Measurements from ENCODE around the gene TCF12. TPM values are rescaled to one million over a fixed set of nuclear protein-coding genes. Genes with fewer than 3 reads are reported as not detected.
A peak's percentile ranks its signal among the peaks of the same experiment; 100 is the strongest.

The TCF12 gene
- total and polyA plus RNA-seq, 7 experiments from 2014 or later: 51.3 to 99.4 (median 79.9) TPM

GRCh38 chr15:57143511-57144078, 225.2 kb downstream of the TCF12 start:
- Mint-ChIP-seq H3K27ac (peak overlapping the region in 1 of 9 donors; percentile 13), H3K36me3 (peaks cover 0 to 4% (median 0%) of the 10 kb centered on the region in 5 donors), H3K27me3 (no peaks in the 10 kb centered on the region), H3K4me3 (no peak overlapping the region), H3K4me1 (peaks cover 6 to 26% (median 12%) of the 10 kb centered on the region in 7 donors), H3K9me3 (no peaks in the 10 kb centered on the region)
- intact Hi-C loops (cut with micrococcal nuclease): loop anchor here in 1 of 2 donors (10.0 kb wide), 1 partner anchor 649 kb away; no protein-coding TSS in a partner anchor
- H3K27me3 ChIP-seq (ENCODE audit: control insufficient read depth in 2 of 2, insufficient read depth in 2 of 2, low read length in 2 of 2): no peaks in the 10 kb centered on the region
- no peaks in the 10 kb centered on the region for H3K9me3 ChIP-seq (ENCODE audit: control insufficient read depth in 2 of 3, low read length in 3 of 3)
- H3K4me1 ChIP-seq (ENCODE audit: control insufficient read depth in 2 of 2, insufficient read depth in 2 of 2, low read length in 2 of 2): no peaks in the 10 kb centered on the region
- CTCF ChIA-PET: interaction anchor here (0.6 kb wide), 1 partner anchor 425 kb away, joined by 5 read pairs; no protein-coding TSS in a partner anchor
- POLR2A ChIA-PET: no interaction called here
- ATAC-seq (no peak), DNase-seq (no peak)
- H3K27ac ChIP-seq (ENCODE audit: low read depth, low read length): no peak overlapping the region
- H3K36me3 ChIP-seq (ENCODE audit: control insufficient read depth in 2 of 3, insufficient read depth in 3 of 3, low read length in 3 of 3): no peaks in the 10 kb centered on the region
- no peak overlapping the region for H3K4me3 ChIP-seq (ENCODE audit: low read length)

- Mint-ChIP-seq H3K9me3 (peaks cover 0 to 2% (median 0%) of the 10 kb centered on the region in 11 donors), H3K27ac (no peak overlapping the region), H3K4me1 (peaks cover 6 to 21% (median 12%) of the 10 kb centered on the region in 7 donors), H3K4me3 (no peak overlapping the region), H3K36me3 (peaks cover 0 to 11% (median 5%) of the 10 kb centered on the region in 5 donors), H3K27me3 (no peaks in the 10 kb centered on the region)
- DNase-seq (no peak), ATAC-seq (no peak)
- Histone ChIP-seq H3K4me3 (ENCODE audit: low read length) (no peak overlapping the region), H3K27ac (ENCODE audit: low read depth, low read length) (no peak overlapping the region), H3K9me3 (ENCODE audit: control insufficient read depth in 2 of 3, low read length in 3 of 3) (no peaks in the 10 kb centered on the region), H3K36me3 (ENCODE audit: control insufficient read depth in 2 of 3, insufficient read depth in 3 of 3, low read length in 3 of 3) (no peaks in the 10 kb centered on the region), H3K4me1 (ENCODE audit: control insufficient read depth in 2 of 2, insufficient read depth in 2 of 2, low read length in 2 of 2) (no peaks in the 10 kb centered on the region), H3K27me3 (ENCODE audit: control insufficient read depth in 2 of 2, insufficient read depth in 2 of 2, low read length in 2 of 2) (no peaks in the 10 kb centered on the region)
- intact Hi-C loops (cut with micrococcal nuclease): loop anchor here in 1 of 2 donors (10.0 kb wide), 1 partner anchor 650 kb away; no protein-coding TSS in a partner anchor
- POLR2A ChIA-PET: no interaction called here
- CTCF ChIA-PET: interaction anchor here (0.9 to 1.4 kb wide), 3 partner anchors 8 to 77 kb away, joined by 3 to 4 read pairs (median 3); no protein-coding TSS in a partner anchor
Measured at GRCh38 chr15:57144448-57144847, 226.0 kb downstream of the TCF12 start.

- H3K36me3 ChIP-seq (ENCODE audit: control insufficient read depth in 2 of 3, insufficient read depth in 3 of 3, low read length in 3 of 3): peaks cover 0 to 2% (median 0%) of the 10 kb centered on the region in 3 experiments
- ChIA-PET POLR2A (no interaction called here), CTCF (interaction anchor here (0.5 to 2.2 kb wide), 7 partner anchors 9 to 381 kb away, joined by 3 to 17 read pairs (median 4); no protein-coding TSS in a partner anchor)
- peaks cover 6 to 18% (median 12%) of the 10 kb centered on the region in 7 donors for H3K4me1 Mint-ChIP-seq
- ATAC-seq (no peak), DNase-seq (peak in 5 of 9 donors; percentile 14 to 35 (median 16))
- H3K9me3 Mint-ChIP-seq: peaks cover 0 to 19% (median 7%) of the 10 kb centered on the region in 11 donors
- H3K36me3 Mint-ChIP-seq: peaks cover 9 to 29% (median 21%) of the 10 kb centered on the region in 5 donors
- H3K4me3 Mint-ChIP-seq: no peak overlapping the region
- H3K4me1 ChIP-seq (ENCODE audit: control insufficient read depth in 2 of 2, insufficient read depth in 2 of 2, low read length in 2 of 2): no peaks in the 10 kb centered on the region
- no peak overlapping the region for H3K4me3 ChIP-seq (ENCODE audit: low read length)
- intact Hi-C loops (cut with micrococcal nuclease): loop anchor here (1.0 to 10.0 kb wide), 4 partner anchors 66 to 652 kb away; no protein-coding TSS in a partner anchor
- peaks cover 0 to 2% (median 1%) of the 10 kb centered on the region in 3 experiments for H3K9me3 ChIP-seq (ENCODE audit: control insufficient read depth in 2 of 3, low read length in 3 of 3)
- no peaks in the 10 kb centered on the region for H3K27me3 Mint-ChIP-seq
- H3K27ac Mint-ChIP-seq: peak overlapping the region in 1 of 9 donors; percentile 14
- H3K27me3 ChIP-seq (ENCODE audit: control insufficient read depth in 2 of 2, insufficient read depth in 2 of 2, low read length in 2 of 2): no peaks in the 10 kb centered on the region
- no peak overlapping the region for H3K27ac ChIP-seq (ENCODE audit: low read depth, low read length)
Measured at GRCh38 chr15:57146506-57147201, 228.2 kb downstream of the TCF12 start.

GRCh38 chr15:57147621-57148020, 229.2 kb downstream of the TCF12 start:
- Histone ChIP-seq H3K27ac (ENCODE audit: low read depth, low read length) (no peak overlapping the region), H3K4me1 (ENCODE audit: control insufficient read depth in 2 of 2, insufficient read depth in 2 of 2, low read length in 2 of 2) (no peaks in the 10 kb centered on the region), H3K4me3 (ENCODE audit: low read length) (no peak overlapping the region), H3K36me3 (ENCODE audit: control insufficient read depth in 2 of 3, insufficient read depth in 3 of 3, low read length in 3 of 3) (peaks cover 0 to 5% (median 0%) of the 10 kb centered on the region in 3 experiments), H3K27me3 (ENCODE audit: control insufficient read depth in 2 of 2, insufficient read depth in 2 of 2, low read length in 2 of 2) (no peaks in the 10 kb centered on the region), H3K9me3 (ENCODE audit: control insufficient read depth in 2 of 3, low read length in 3 of 3) (peaks cover 0 to 8% (median 5%) of the 10 kb centered on the region in 3 experiments)
- peaks cover 5 to 21% (median 15%) of the 10 kb centered on the region in 7 donors for H3K4me1 Mint-ChIP-seq
- DNase-seq (no peak), ATAC-seq (no peak)
- POLR2A ChIA-PET: no interaction called here
- intact Hi-C loops (cut with micrococcal nuclease): loop anchor here in 1 of 2 donors (2.0 to 10.0 kb wide), 3 partner anchors 65 to 653 kb away; no protein-coding TSS in a partner anchor
- no peak overlapping the region for H3K4me3 Mint-ChIP-seq
- H3K36me3 Mint-ChIP-seq: peaks cover 17 to 37% (median 31%) of the 10 kb centered on the region in 5 donors
- CTCF ChIA-PET: interaction anchor here (0.7 to 2.2 kb wide), 4 partner anchors 10 to 380 kb away, joined by 4 to 17 read pairs (median 6); no protein-coding TSS in a partner anchor
- H3K9me3 Mint-ChIP-seq: peaks cover 0 to 29% (median 11%) of the 10 kb centered on the region in 11 donors
- no peaks in the 10 kb centered on the region for H3K27me3 Mint-ChIP-seq
- no peak overlapping the region for H3K27ac Mint-ChIP-seq

GRCh38 chr15:57148262-57148661, 229.8 kb downstream of the TCF12 start:
- H3K4me3 Mint-ChIP-seq: no peak overlapping the region
- POLR2A ChIA-PET: no interaction called here
- no peaks in the 10 kb centered on the region for H3K27me3 Mint-ChIP-seq
- ATAC-seq: no peak
- no peaks in the 10 kb centered on the region for H3K27me3 ChIP-seq (ENCODE audit: control insufficient read depth in 2 of 2, insufficient read depth in 2 of 2, low read length in 2 of 2)
- peaks cover 5 to 21% (median 19%) of the 10 kb centered on the region in 7 donors for H3K4me1 Mint-ChIP-seq
- no peak overlapping the region for H3K27ac Mint-ChIP-seq
- intact Hi-C loops (cut with micrococcal nuclease): loop anchor here in 1 of 2 donors (5.0 to 10.0 kb wide), 2 partner anchors 379 to 653 kb away; no protein-coding TSS in a partner anchor
- peaks cover 0 to 5% (median 0%) of the 10 kb centered on the region in 3 experiments for H3K36me3 ChIP-seq (ENCODE audit: control insufficient read depth in 2 of 3, insufficient read depth in 3 of 3, low read length in 3 of 3)
- H3K9me3 Mint-ChIP-seq: peaks cover 0 to 32% (median 11%) of the 10 kb centered on the region in 11 donors
- H3K9me3 ChIP-seq (ENCODE audit: control insufficient read depth in 2 of 3, low read length in 3 of 3): peaks cover 0 to 8% (median 5%) of the 10 kb centered on the region in 3 experiments
- CTCF ChIA-PET: interaction anchor here (0.6 kb wide), 1 partner anchor 83 kb away, joined by 4 read pairs; no protein-coding TSS in a partner anchor
- H3K36me3 Mint-ChIP-seq: peaks cover 19 to 40% (median 36%) of the 10 kb centered on the region in 5 donors
- no peak overlapping the region for H3K4me3 ChIP-seq (ENCODE audit: low read length)
- no peaks in the 10 kb centered on the region for H3K4me1 ChIP-seq (ENCODE audit: control insufficient read depth in 2 of 2, insufficient read depth in 2 of 2, low read length in 2 of 2)
- no peak overlapping the region for H3K27ac ChIP-seq (ENCODE audit: low read depth, low read length)
- DNase-seq: no peak

GRCh38 chr15:57149196-57149595, 230.8 kb downstream of the TCF12 start:
- intact Hi-C loops (cut with micrococcal nuclease): loop anchor here in 1 of 2 donors (5.0 to 10.0 kb wide), 2 partner anchors 378 to 654 kb away; no protein-coding TSS in a partner anchor
- ChIA-PET CTCF (interaction anchor here (0.6 kb wide), 3 partner anchors 82 to 162 kb away, joined by 3 to 4 read pairs (median 3); no protein-coding TSS in a partner anchor), POLR2A (no interaction called here)
- H3K4me1 ChIP-seq (ENCODE audit: control insufficient read depth in 2 of 2, insufficient read depth in 2 of 2, low read length in 2 of 2): no peaks in the 10 kb centered on the region
- Mint-ChIP-seq H3K4me1 (peaks cover 6 to 22% (median 12%) of the 10 kb centered on the region in 7 donors), H3K27me3 (no peaks in the 10 kb centered on the region), H3K4me3 (no peak overlapping the region), H3K36me3 (peaks cover 19 to 48% (median 41%) of the 10 kb centered on the region in 5 donors), H3K27ac (no peak overlapping the region), H3K9me3 (peaks cover 0 to 32% (median 11%) of the 10 kb centered on the region in 11 donors)
- DNase-seq (no peak), ATAC-seq (no peak)
- H3K27me3 ChIP-seq (ENCODE audit: control insufficient read depth in 2 of 2, insufficient read depth in 2 of 2, low read length in 2 of 2): no peaks in the 10 kb centered on the region
- H3K36me3 ChIP-seq (ENCODE audit: control insufficient read depth in 2 of 3, insufficient read depth in 3 of 3, low read length in 3 of 3): peaks cover 0 to 5% (median 0%) of the 10 kb centered on the region in 3 experiments
- no peak overlapping the region for H3K4me3 ChIP-seq (ENCODE audit: low read length)
- peaks cover 0 to 8% (median 5%) of the 10 kb centered on the region in 3 experiments for H3K9me3 ChIP-seq (ENCODE audit: control insufficient read depth in 2 of 3, low read length in 3 of 3)
- H3K27ac ChIP-seq (ENCODE audit: low read depth, low read length): no peak overlapping the region
